GM18520 (cell line): ENCODE results near the gene ADPRS.

Experiments used
- ATAC-seq: cut with Tn5 transposase; IDR thresholded peaks from one replicate; pipeline ENCODE4 v1.9.1; 2021; ENCODE audit not compliant: unreplicated experiment

ADPRS gene

GRCh38 chr1:36088577-36089392 lies at the start of gene ADPRS:
Gene ADPRS (plus strand): TSS chr1:36088892. CDS start chr1:36088905, 13 bp downstream.
- peak; percentile 81 for ATAC-seq

GRCh38 chr1:36040238-36040637 lies 48.5 kb upstream of the ADPRS start:
- ATAC-seq = no peak

- ATAC-seq = no peak
Observed at GRCh38 chr1:36051821-36052220, 36.9 kb upstream of the ADPRS start.

GRCh38 chr1:36053978-36054377 lies 34.7 kb upstream of the ADPRS start:
- ATAC-seq = no peak

GRCh38 chr1:36055706-36056105 lies 33.0 kb upstream of the ADPRS start:
- ATAC-seq = no peak

- no peak for ATAC-seq
Observed at GRCh38 chr1:36062315-36062714, 26.4 kb upstream of the ADPRS start.

GRCh38 chr1:36067871-36068270 lies 20.8 kb upstream of the ADPRS start:
- ATAC-seq = no peak

- no peak for ATAC-seq
Observed at GRCh38 chr1:36068866-36069265, 19.8 kb upstream of the ADPRS start.

GRCh38 chr1:36070349-36070748 lies 18.3 kb upstream of the ADPRS start:
- no peak for ATAC-seq

GRCh38 chr1:36076979-36077573 lies 11.6 kb upstream of the ADPRS start:
- no peak for ATAC-seq

- ATAC-seq = no peak
Observed at GRCh38 chr1:36080236-36080635, 8.5 kb upstream of the ADPRS start.

- ATAC-seq = no peak
Observed at GRCh38 chr1:36080801-36081200, 7.9 kb upstream of the ADPRS start.

- ATAC-seq = no peak
Observed at GRCh38 chr1:36081926-36082485, 6.7 kb upstream of the ADPRS start.

- no peak for ATAC-seq
Observed at GRCh38 chr1:36083219-36083618, 5.5 kb upstream of the ADPRS start.

- no peak for ATAC-seq
Observed at GRCh38 chr1:36083635-36084496, 4.8 kb upstream of the ADPRS start, which contains the start of gene TEKT2. Gene TEKT2 (plus strand): TSS chr1:36084094. CDS start chr1:36084922, 828 bp downstream.

GRCh38 chr1:36084497-36085115 lies 4.1 kb upstream of the ADPRS start:
- no peak for ATAC-seq

- ATAC-seq = no peak
Observed at GRCh38 chr1:36085126-36085525, 3.6 kb upstream of the ADPRS start.

- no peak for ATAC-seq
Observed at GRCh38 chr1:36085686-36086526, 2.8 kb upstream of the ADPRS start.

GRCh38 chr1:36086529-36087232 lies 2.0 kb upstream of the ADPRS start:
- no peak for ATAC-seq
